Keratinocyte (primary cell): ENCODE data around the gene PPP3CB. TPM values are rescaled to one million over a fixed set of nuclear protein-coding genes. Genes with fewer than 3 reads are reported as not detected.

Experiments used
- DNase-seq: peaks from one replicate; pipeline ENCODE4 v3.0.0-alpha.2; 2011; ENCODE audit warnings: low read depth, missing footprints, low spot score
- FAIRE-seq: peaks from 2 replicates; lab custom pipeline; 2011; peaks lifted over from hg19 to GRCh38; lab: Jason Lieb, UNC
- H2AFZ ChIP-seq: 2 replicates; pipeline ENCODE4 v1.6.0; 2012; ENCODE audit warnings: low read length, control low read depth, inconsistent platforms; ENCODE audit not compliant: control insufficient read depth
- H3K27ac ChIP-seq: 2 replicates; pipeline ENCODE4 v1.5.1; 2011; ENCODE audit warnings: low read length; ENCODE audit not compliant: control insufficient read depth, insufficient read depth
- H3K27me3 ChIP-seq: 3 replicates; pipeline ENCODE4 v1.6.0; 2011; ENCODE audit warnings: low read length; ENCODE audit not compliant: control insufficient read depth, insufficient read depth; ENCODE audit errors: extremely low read depth
- H3K36me3 ChIP-seq, 2 experiments: 2 replicates in 1 of 2; 3 replicates in 1 of 2; pipeline ENCODE4 v1.5.1; 2011; ENCODE audit warnings: low read length in 2 of 2, mild to moderate bottlenecking in 1 of 2; ENCODE audit not compliant: control insufficient read depth in 2 of 2, insufficient read depth in 2 of 2; ENCODE audit errors: extremely low read depth in 1 of 2
- H3K4me1 ChIP-seq: 3 replicates; pipeline ENCODE4 v1.5.1; 2011; ENCODE audit warnings: low read length; ENCODE audit not compliant: control insufficient read depth, insufficient read depth; ENCODE audit errors: extremely low read depth
- H3K4me2 ChIP-seq: 3 replicates; pipeline ENCODE4 v1.6.0; 2011; ENCODE audit warnings: low read depth, low read length; ENCODE audit not compliant: control insufficient read depth, insufficient read depth; ENCODE audit errors: extremely low read depth
- H3K4me3 ChIP-seq, 3 experiments: fragments of 200-600 bp in 1 of 3; sonication (generic) in 1 of 3; 2 replicates in 2 of 3; 3 replicates in 1 of 3; pipeline ENCODE4 v1.5.1; 2011 to 2016; ENCODE audit warnings: low read length in 3 of 3, mild to moderate bottlenecking in 3 of 3, control low read depth in 2 of 3, inconsistent platforms in 1 of 3, low read depth in 1 of 3, mixed read lengths in 1 of 3, mixed run types in 1 of 3, moderate library complexity in 1 of 3; ENCODE audit not compliant: control insufficient read depth in 2 of 3, insufficient read depth in 2 of 3; ENCODE audit errors: extremely low read depth in 1 of 3
- H3K79me2 ChIP-seq: 2 replicates; pipeline ENCODE4 v1.6.0; 2012; ENCODE audit warnings: low read length; ENCODE audit not compliant: control insufficient read depth, insufficient read depth
- H3K9ac ChIP-seq: 3 replicates; pipeline ENCODE4 v1.6.0; 2011; ENCODE audit warnings: low read length; ENCODE audit not compliant: control insufficient read depth, insufficient read depth; ENCODE audit errors: extremely low read depth
- H3K9me1 ChIP-seq: 3 replicates; pipeline ENCODE4 v1.6.0; 2011; ENCODE audit warnings: low read length; ENCODE audit not compliant: control insufficient read depth, insufficient read depth; ENCODE audit errors: extremely low read depth
- H3K9me3 ChIP-seq: 2 replicates; pipeline ENCODE4 v1.5.1; 2012; ENCODE audit warnings: low read depth, low read length; ENCODE audit not compliant: control insufficient read depth
- H4K20me1 ChIP-seq: 3 replicates; pipeline ENCODE4 v1.6.0; 2011; ENCODE audit warnings: low read length; ENCODE audit not compliant: control insufficient read depth, insufficient read depth; ENCODE audit errors: extremely low read depth
- EZH2 ChIP-seq: IDR thresholded peaks from one replicate; pipeline ENCODE4 v1.6.1; 2012; ENCODE audit warnings: inconsistent platforms, mild to moderate bottlenecking, low read length, moderate library complexity
- dilution Hi-C: fragments of 300-500 bp; cut with MboI; formaldehyde crosslinking; loops from one replicate; pipeline ENCODE4 v1.7.0; 2020; ENCODE audit warnings: low sequenced_read_pairs; ENCODE audit not compliant: extremely low pct_ligation_motif_present
- polyA plus RNA-seq, 5 experiments: library from polyadenylated mRNA; depleted of rRNA in 3 of 5; stranded (reverse) in 3 of 5; stranded (forward) in 1 of 5; unstranded in 1 of 5; fragments of >200 nt; gene quantifications; 1 replicate in 1 of 5; 2 replicates in 3 of 5; 3 replicates in 1 of 5; pipeline versions ENCODE4 v1.2.1 to v1.2.3, GENCODE V29; 2011 to 2012; ENCODE audit warnings: missing spikeins in 2 of 5, low read depth in 1 of 5, low replicate concordance in 1 of 5
- TF ChIP-seq, protein P1 (sequence below), 3 experiments: IDR thresholded peaks in 1 of 3; conservative IDR thresholded peaks in 1 of 3; optimal IDR thresholded peaks in 1 of 3; 2 replicates in 2 of 3; 3 replicates in 1 of 3; pipeline versions ENCODE3 to v1.5.1; 2011; ENCODE audit warnings: low read length in 3 of 3, mild to moderate bottlenecking in 3 of 3, moderate library complexity in 2 of 3, control low read depth in 1 of 3, inconsistent platforms in 1 of 3; ENCODE audit not compliant: insufficient read depth in 2 of 3; ENCODE audit errors: extremely low read depth in 1 of 3

The PPP3CB gene
- polyA plus RNA-seq, 1 donor (not counting 4 experiments of a cell fraction or from before 2014, with no cell fraction given) = 23.5 TPM

GRCh38 chr10:73537709-73538108 is 41.9 kb upstream of the PPP3CB start:
- Histone ChIP-seq H3K36me3 (peaks cover 0 to 1% of the 10 kb centered on the region in 2 experiments), H3K9me1 (no peaks in the 10 kb centered on the region), H3K4me1 (no peaks in the 10 kb centered on the region), H4K20me1 (no peaks in the 10 kb centered on the region), H3K9ac (no peak overlapping the region), H3K79me2 (no peaks in the 10 kb centered on the region), H3K27me3 (no peaks in the 10 kb centered on the region), H2AFZ (no peak overlapping the region), H3K4me2 (no peak overlapping the region), H3K27ac (no peak overlapping the region), H3K9me3 (no peaks in the 10 kb centered on the region), H3K4me3 (no peak overlapping the region)
- no peak for DNase-seq
- dilution Hi-C loops = loop anchor here (10.0 kb wide), 1 partner anchor 87 kb away; no protein-coding TSS in a partner anchor
- TF ChIP-seq, protein P1, sequence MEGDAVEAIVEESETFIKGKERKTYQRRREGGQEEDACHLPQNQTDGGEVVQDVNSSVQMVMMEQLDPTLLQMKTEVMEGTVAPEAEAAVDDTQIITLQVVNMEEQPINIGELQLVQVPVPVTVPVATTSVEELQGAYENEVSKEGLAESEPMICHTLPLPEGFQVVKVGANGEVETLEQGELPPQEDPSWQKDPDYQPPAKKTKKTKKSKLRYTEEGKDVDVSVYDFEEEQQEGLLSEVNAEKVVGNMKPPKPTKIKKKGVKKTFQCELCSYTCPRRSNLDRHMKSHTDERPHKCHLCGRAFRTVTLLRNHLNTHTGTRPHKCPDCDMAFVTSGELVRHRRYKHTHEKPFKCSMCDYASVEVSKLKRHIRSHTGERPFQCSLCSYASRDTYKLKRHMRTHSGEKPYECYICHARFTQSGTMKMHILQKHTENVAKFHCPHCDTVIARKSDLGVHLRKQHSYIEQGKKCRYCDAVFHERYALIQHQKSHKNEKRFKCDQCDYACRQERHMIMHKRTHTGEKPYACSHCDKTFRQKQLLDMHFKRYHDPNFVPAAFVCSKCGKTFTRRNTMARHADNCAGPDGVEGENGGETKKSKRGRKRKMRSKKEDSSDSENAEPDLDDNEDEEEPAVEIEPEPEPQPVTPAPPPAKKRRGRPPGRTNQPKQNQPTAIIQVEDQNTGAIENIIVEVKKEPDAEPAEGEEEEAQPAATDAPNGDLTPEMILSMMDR (optimal IDR thresholded peaks at IDR 0.05 in 1 of 3, IDR thresholded peaks at IDR 0.05 in 1 of 3, conservative IDR thresholded peaks at IDR 0.05 in 1 of 3; ENCODE audit: extremely low read depth in 1 of 3, insufficient read depth in 2 of 3, low read length in 3 of 3) = no peak
- no peak for TF ChIP-seq EZH2
- FAIRE-seq = no peak

DNA sequence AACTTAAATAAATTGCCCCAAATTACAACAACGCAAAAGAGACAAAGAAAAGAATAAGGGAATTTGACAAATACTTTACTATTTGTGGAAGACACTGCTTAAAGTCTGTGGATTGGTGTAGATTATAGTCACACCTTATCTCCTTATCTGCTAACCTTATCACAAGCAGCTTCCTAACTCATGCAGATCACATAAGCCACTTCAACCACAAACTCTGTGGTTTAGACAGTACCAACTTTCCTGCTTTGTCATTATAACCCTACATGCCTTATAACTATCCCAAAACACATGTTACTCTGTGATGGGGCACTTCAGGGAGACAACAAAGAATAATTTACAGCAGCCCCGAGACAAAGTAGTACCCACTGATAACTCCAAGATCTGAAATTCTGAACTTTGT is 41.5 kb upstream of the PPP3CB start:
- no peaks in the 10 kb centered on the region for H4K20me1 ChIP-seq
- TF ChIP-seq EZH2 = no peak
- TF ChIP-seq, protein P1 (optimal IDR thresholded peaks at IDR 0.05 in 1 of 3, IDR thresholded peaks at IDR 0.05 in 1 of 3, conservative IDR thresholded peaks at IDR 0.05 in 1 of 3; ENCODE audit: extremely low read depth in 1 of 3, insufficient read depth in 2 of 3, low read length in 3 of 3) = no peak
- no peaks in the 10 kb centered on the region for H3K27me3 ChIP-seq
- H3K9ac ChIP-seq = no peak overlapping the region
- no peak overlapping the region for H3K4me3 ChIP-seq
- no peaks in the 10 kb centered on the region for H3K9me1 ChIP-seq
- no peaks in the 10 kb centered on the region for H3K36me3 ChIP-seq
- dilution Hi-C loops = loop anchor here (10.0 kb wide), 1 partner anchor 88 kb away; no protein-coding TSS in a partner anchor
- no peak overlapping the region for H3K4me2 ChIP-seq
- DNase-seq (no peak), FAIRE-seq (no peak)
- H3K9me3 ChIP-seq = no peaks in the 10 kb centered on the region
- H3K79me2 ChIP-seq = no peaks in the 10 kb centered on the region
- no peak overlapping the region for H3K27ac ChIP-seq
- H2AFZ ChIP-seq = no peak overlapping the region
- no peaks in the 10 kb centered on the region for H3K4me1 ChIP-seq
